NB4 (cell line): ENCODE results near the gene SCYGR1.
A peak's percentile ranks its signal among the peaks of the same experiment; 100 is the strongest.

Source experiments
- DNase-seq: peaks from one replicate; pipeline ENCODE4 v3.0.0; 2010; ENCODE audit warnings: low read depth
- H3K4me3 ChIP-seq: one replicate; pipeline ENCODE4 v1.5.1; 2011; ENCODE audit warnings: mild to moderate bottlenecking, low read depth, low read length, moderate library complexity
- CTCF ChIP-seq: IDR thresholded peaks from one replicate; pipeline ENCODE4 v1.5.1; 2012; ENCODE audit warnings: low read depth, low read length
- MAX ChIP-seq: IDR thresholded peaks from 2 replicates; pipeline ENCODE4 v1.6.1; 2011; ENCODE audit warnings: low read depth, low read length
- MYC ChIP-seq: IDR thresholded peaks from 2 replicates; pipeline ENCODE4 v1.6.1; 2011; ENCODE audit warnings: low read depth, low read length
- POLR2A ChIP-seq: IDR thresholded peaks from 2 replicates; pipeline ENCODE4 v1.6.1; 2011; ENCODE audit warnings: mild to moderate bottlenecking; ENCODE audit not compliant: insufficient read length; ENCODE audit errors: extremely low read depth

The SCYGR1 gene

GRCh38 chr2:227373389-227373788, 14.4 kb downstream of the SCYGR1 start:
- DNase-seq: no peak
- TF ChIP-seq MYC (no peak), POLR2A (no peak), MAX (no peak), CTCF (no peak)
- H3K4me3 ChIP-seq: no peak overlapping the region

- no peak for TF ChIP-seq CTCF
- 0 out of 2 replicates have a peak, but pooled peaks have one; percentile 16 for TF ChIP-seq MYC
- no peak overlapping the region for H3K4me3 ChIP-seq
- peak; percentile 82 for DNase-seq
Measured at GRCh38 chr2:227370791-227371312, 16.9 kb downstream of the SCYGR1 start.

- H3K4me3 ChIP-seq: no peak overlapping the region
- no peak for DNase-seq
- TF ChIP-seq POLR2A (no peak), MYC (no peak), MAX (no peak), CTCF (no peak)
Measured at GRCh38 chr2:227370092-227370491, 17.7 kb downstream of the SCYGR1 start.

GRCh38 chr2:227368574-227368973, 19.2 kb downstream of the SCYGR1 start:
- DNase-seq: peak; percentile 20
- H3K4me3 ChIP-seq: no peak overlapping the region
- no peak for TF ChIP-seq CTCF
- no peak for TF ChIP-seq POLR2A
- no peak for TF ChIP-seq MYC
- no peak for TF ChIP-seq MAX

GRCh38 chr2:227367427-227367795, 20.3 kb downstream of the SCYGR1 start:
- DNase-seq: no peak
- TF ChIP-seq MYC (no peak), MAX (no peak), POLR2A (no peak), CTCF (no peak)
- no peak overlapping the region for H3K4me3 ChIP-seq

GRCh38 chr2:227366769-227367426, 20.9 kb downstream of the SCYGR1 start:
- TF ChIP-seq POLR2A (no peak), MYC (no peak), MAX (no peak), CTCF (no peak)
- H3K4me3 ChIP-seq: no peak overlapping the region
- DNase-seq: no peak
